Muscle of back (tissue), 11 donors: Measurements from ENCODE around the gene SPEF2. TPM values are rescaled to one million over a fixed set of nuclear protein-coding genes. Genes with fewer than 3 reads are reported as not detected.
"Not testable (repeated sequence)": the region's sequence is repeated elsewhere in the genome, so short reads cannot be mapped to it uniquely, and the experiment has no call there.

Experiments used
- DNase-seq, 3 donors: peaks; one replicate each; pipeline versions ENCODE4 v3.0.0 to v3.0.0-alpha.2; 2013
- polyA plus RNA-seq, 10 donors: library from polyadenylated mRNA; unstranded; fragments of 120-200 nt; gene quantifications; one replicate each; pipeline ENCODE4 v1.2.1, GENCODE V29; 2013; ENCODE audit not compliant: insufficient read length in 10 of 10

Gene SPEF2
- polyA plus RNA-seq, 10 donors = 5.5 to 16.1 (median 8.0) TPM

- DNase-seq = no peak
Observed at GRCh38 chr5:35821513-35821912, 203.8 kb downstream of the SPEF2 start.

GRCh38 chr5:35822511-35822910 is 204.8 kb downstream of the SPEF2 start:
- no peak for DNase-seq

GRCh38 chr5:35823347-35824098 is 205.9 kb downstream of the SPEF2 start:
- DNase-seq = no peak

GRCh38 chr5:35826056-35826455 is 208.4 kb downstream of the SPEF2 start:
- no peak for DNase-seq

- DNase-seq = no peak
Observed at GRCh38 chr5:35826554-35826953, 208.9 kb downstream of the SPEF2 start.

- DNase-seq = peak in 1 of 3 donors; percentile 6
Observed at GRCh38 chr5:35828082-35828598, 210.5 kb downstream of the SPEF2 start.

- no peak for DNase-seq
Observed at GRCh38 chr5:35830587-35830986, 212.9 kb downstream of the SPEF2 start.

- no peak for DNase-seq
Observed at GRCh38 chr5:35832762-35833161, 215.1 kb downstream of the SPEF2 start.

- DNase-seq = no peak
Observed at GRCh38 chr5:35833224-35833623, 215.6 kb downstream of the SPEF2 start.

GRCh38 chr5:35835796-35836742 is 218.4 kb downstream of the SPEF2 start:
- DNase-seq = no peak

- DNase-seq = no peak
Observed at GRCh38 chr5:35838370-35839042, 220.8 kb downstream of the SPEF2 start.

- DNase-seq = no peak
Observed at GRCh38 chr5:35842856-35843255, 225.2 kb downstream of the SPEF2 start.

GRCh38 chr5:35845508-35845907 is 227.8 kb downstream of the SPEF2 start:
- DNase-seq = not testable (repeated sequence)

GRCh38 chr5:35847491-35847890 is 229.8 kb downstream of the SPEF2 start:
- DNase-seq = peak in 1 of 3 donors; percentile 43

- peak in 1 of 3 donors; percentile 52 for DNase-seq
Observed at GRCh38 chr5:35847961-35848360, 230.3 kb downstream of the SPEF2 start.

GRCh38 chr5:35849860-35850259 is 232.2 kb downstream of the SPEF2 start:
- DNase-seq = no peak

- peak in 1 of 3 donors; percentile 45 for DNase-seq
Observed at GRCh38 chr5:35850967-35851680, 233.5 kb downstream of the SPEF2 start.

- DNase-seq = no peak
Observed at GRCh38 chr5:35852084-35852734, 234.5 kb downstream of the SPEF2 start.

GRCh38 chr5:35852773-35853172 is 235.1 kb downstream of the SPEF2 start:
- DNase-seq = no peak

- DNase-seq = no peak
Observed at GRCh38 chr5:35853631-35854030, 236.0 kb downstream of the SPEF2 start.

GRCh38 chr5:35854248-35854647 is 236.6 kb downstream of the SPEF2 start:
- no peak for DNase-seq
